ENCODE measurements around the gene DUXA.

The DUXA gene

GRCh38 chr19:57161985-57162539, 5.2 kb downstream of the DUXA start:
- TF ChIP-seq SIN3A (IDR thresholded peaks at IDR 0.05; ENCODE audit: borderline replicate concordance, insufficient read depth, low read length) (no peak), REST (IDR thresholded peaks at IDR 0.05; ENCODE audit: insufficient read depth in 1 of 2, low read depth in 2 of 2, low read length in 2 of 2) (no peak), FOXP2 (optimal IDR thresholded peaks at IDR 0.05; ENCODE audit: borderline replicate concordance, extremely low read depth, extremely low read length, insufficient read depth) (no peak), POLR2AphosphoS5 (IDR thresholded peaks at IDR 0.05; ENCODE audit: low read depth, low read length) (no peak), TAF1 (IDR thresholded peaks at IDR 0.05; ENCODE audit: borderline replicate concordance, insufficient read depth, low read length) (no peak)

- no peak for TF ChIP-seq SIN3A (IDR thresholded peaks at IDR 0.05; ENCODE audit: borderline replicate concordance, insufficient read depth, low read length)
- no peak for TF ChIP-seq TAF1 (IDR thresholded peaks at IDR 0.05; ENCODE audit: borderline replicate concordance, insufficient read depth, low read length)
- no peak for TF ChIP-seq FOXP2 (optimal IDR thresholded peaks at IDR 0.05; ENCODE audit: borderline replicate concordance, extremely low read depth, extremely low read length, insufficient read depth)
- no peak for TF ChIP-seq REST (IDR thresholded peaks at IDR 0.05; ENCODE audit: insufficient read depth in 1 of 2, low read depth in 2 of 2, low read length in 2 of 2)
- TF ChIP-seq POLR2AphosphoS5 (IDR thresholded peaks at IDR 0.05; ENCODE audit: low read depth, low read length), result no peak
Measured at GRCh38 chr19:57152921-57153320, 14.4 kb downstream of the DUXA start.

GRCh38 chr19:57141699-57142098, 25.6 kb downstream of the DUXA start:
- no peak for TF ChIP-seq REST (IDR thresholded peaks at IDR 0.05; ENCODE audit: insufficient read depth in 1 of 2, low read depth in 2 of 2, low read length in 2 of 2)
- TF ChIP-seq POLR2AphosphoS5 (IDR thresholded peaks at IDR 0.05; ENCODE audit: low read depth, low read length), result no peak
- no peak for TF ChIP-seq TAF1 (IDR thresholded peaks at IDR 0.05; ENCODE audit: borderline replicate concordance, insufficient read depth, low read length)
- no peak for TF ChIP-seq FOXP2 (optimal IDR thresholded peaks at IDR 0.05; ENCODE audit: borderline replicate concordance, extremely low read depth, extremely low read length, insufficient read depth)
- TF ChIP-seq SIN3A (IDR thresholded peaks at IDR 0.05; ENCODE audit: borderline replicate concordance, insufficient read depth, low read length), result no peak

DNA sequence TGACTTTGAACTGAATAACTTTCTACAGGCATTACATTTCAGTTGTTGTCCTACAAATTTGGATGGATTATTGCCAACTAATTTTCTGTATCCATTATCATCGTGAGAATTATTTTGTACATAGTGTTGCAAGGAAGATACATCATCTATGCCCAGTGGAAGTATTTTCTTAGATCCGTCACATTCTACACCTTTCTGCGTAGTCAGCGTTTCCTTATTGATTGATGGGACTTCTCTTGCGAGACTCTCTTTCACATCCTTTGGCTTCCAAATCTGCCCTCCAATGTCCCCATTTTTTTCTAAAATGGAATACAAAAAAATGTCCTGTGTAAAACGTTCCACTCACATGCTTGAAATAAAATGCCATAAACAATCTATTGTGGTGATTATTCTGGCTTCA, 31.5 kb downstream of the DUXA start:
- no peak for TF ChIP-seq REST (IDR thresholded peaks at IDR 0.05; ENCODE audit: insufficient read depth in 1 of 2, low read depth in 2 of 2, low read length in 2 of 2)
- TF ChIP-seq TAF1 (IDR thresholded peaks at IDR 0.05; ENCODE audit: borderline replicate concordance, insufficient read depth, low read length), result no peak
- no peak for TF ChIP-seq FOXP2 (optimal IDR thresholded peaks at IDR 0.05; ENCODE audit: borderline replicate concordance, extremely low read depth, extremely low read length, insufficient read depth)
- no peak for TF ChIP-seq SIN3A (IDR thresholded peaks at IDR 0.05; ENCODE audit: borderline replicate concordance, insufficient read depth, low read length)
- no peak for TF ChIP-seq POLR2AphosphoS5 (IDR thresholded peaks at IDR 0.05; ENCODE audit: low read depth, low read length)

- TF ChIP-seq FOXP2 (optimal IDR thresholded peaks at IDR 0.05; ENCODE audit: borderline replicate concordance, extremely low read depth, extremely low read length, insufficient read depth) (no peak), REST (IDR thresholded peaks at IDR 0.05; ENCODE audit: insufficient read depth in 1 of 2, low read depth in 2 of 2, low read length in 2 of 2) (peak in 1 of 2 experiments; percentile 83; a peak in 2 of 4 replicates)
Measured at GRCh38 chr19:57123882-57124281, 43.4 kb downstream of the DUXA start.
